Right lobe of liver (tissue), 4 donors: ENCODE results near the gene PCDH15.

ENCODE experiments used
- POLR2A ChIP-seq: fragments of 450-650 bp; IDR thresholded peaks from one replicate; pipeline ENCODE4 v1.6.1; 2017; ENCODE audit warnings: antibody characterized with exemption, mild to moderate bottlenecking
- TF ChIP-seq, protein P1 (sequence below), 4 donors: fragments of 200-600 bp in 3 of 4; fragments of 450-650 bp in 1 of 4; IDR thresholded peaks; one replicate each; pipeline versions ENCODE4 v1.5.1 to v1.8.0; 2016 to 2022; ENCODE audit warnings: antibody characterized with exemption in 4 of 4, mild to moderate bottlenecking in 2 of 4
- donor health status: DM: no; HTN: no; CAD: no.
- donor health status: DM: no; HTN: no; CAD: no.
- donor health status: DM: no; HTN: yes; CAD: no.

DNA sequence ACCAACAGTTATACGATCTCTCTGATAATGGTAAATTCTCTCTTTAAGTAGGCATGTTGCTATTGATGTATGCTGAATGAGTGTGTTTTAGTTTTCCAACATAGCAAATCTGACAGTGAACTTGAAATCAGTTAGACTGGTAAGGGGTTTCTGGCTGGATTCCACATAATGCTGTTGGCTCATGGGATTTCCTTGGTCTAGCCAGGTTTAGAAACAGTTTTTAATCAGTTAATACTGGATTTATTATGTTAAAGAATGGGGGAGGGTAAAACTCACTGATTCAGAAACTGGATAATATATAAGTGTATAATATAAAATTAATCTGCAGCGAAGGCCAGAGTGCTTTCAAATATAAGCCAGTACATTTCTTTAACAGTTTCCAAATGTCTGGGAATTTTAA, 55.6 kb downstream of the PCDH15 start:
- TF ChIP-seq, protein P1, sequence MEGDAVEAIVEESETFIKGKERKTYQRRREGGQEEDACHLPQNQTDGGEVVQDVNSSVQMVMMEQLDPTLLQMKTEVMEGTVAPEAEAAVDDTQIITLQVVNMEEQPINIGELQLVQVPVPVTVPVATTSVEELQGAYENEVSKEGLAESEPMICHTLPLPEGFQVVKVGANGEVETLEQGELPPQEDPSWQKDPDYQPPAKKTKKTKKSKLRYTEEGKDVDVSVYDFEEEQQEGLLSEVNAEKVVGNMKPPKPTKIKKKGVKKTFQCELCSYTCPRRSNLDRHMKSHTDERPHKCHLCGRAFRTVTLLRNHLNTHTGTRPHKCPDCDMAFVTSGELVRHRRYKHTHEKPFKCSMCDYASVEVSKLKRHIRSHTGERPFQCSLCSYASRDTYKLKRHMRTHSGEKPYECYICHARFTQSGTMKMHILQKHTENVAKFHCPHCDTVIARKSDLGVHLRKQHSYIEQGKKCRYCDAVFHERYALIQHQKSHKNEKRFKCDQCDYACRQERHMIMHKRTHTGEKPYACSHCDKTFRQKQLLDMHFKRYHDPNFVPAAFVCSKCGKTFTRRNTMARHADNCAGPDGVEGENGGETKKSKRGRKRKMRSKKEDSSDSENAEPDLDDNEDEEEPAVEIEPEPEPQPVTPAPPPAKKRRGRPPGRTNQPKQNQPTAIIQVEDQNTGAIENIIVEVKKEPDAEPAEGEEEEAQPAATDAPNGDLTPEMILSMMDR (IDR thresholded peaks at IDR 0.05): no peak
- no peak for TF ChIP-seq POLR2A
